HG03460 (cell line): ENCODE measurements around the gene TPST1.
"Not testable (repeated sequence)": the region's sequence is repeated elsewhere in the genome, so short reads cannot be mapped to it uniquely, and the experiment has no call there.

ENCODE experiments used
- ATAC-seq: cut with Tn5 transposase; IDR thresholded peaks from one replicate; pipeline ENCODE4 v1.9.1; 2021; ENCODE audit not compliant: unreplicated experiment

Gene TPST1

GRCh38 chr7:66187905-66188304 lies 17.2 kb upstream of the TPST1 start:
- ATAC-seq = no peak

- no peak for ATAC-seq
Observed at GRCh38 chr7:66188645-66189044, 16.5 kb upstream of the TPST1 start.

- no peak for ATAC-seq
Observed at GRCh38 chr7:66189695-66190503, 15.2 kb upstream of the TPST1 start.

GRCh38 chr7:66190504-66190857 lies 14.7 kb upstream of the TPST1 start:
- ATAC-seq = no peak

- no peak for ATAC-seq
Observed at GRCh38 chr7:66193146-66193725, 11.9 kb upstream of the TPST1 start.

GRCh38 chr7:66198469-66198868 lies 6.7 kb upstream of the TPST1 start:
- no peak for ATAC-seq

- ATAC-seq = no peak
Observed at GRCh38 chr7:66198956-66199355, 6.2 kb upstream of the TPST1 start.

- no peak for ATAC-seq
Observed at GRCh38 chr7:66202441-66202840, 2.7 kb upstream of the TPST1 start.

- ATAC-seq = peak; percentile 13
Observed at GRCh38 chr7:66205741-66206090, 582 bp downstream of the TPST1 start.

GRCh38 chr7:66206119-66206933 lies 1.2 kb downstream of the TPST1 start:
- ATAC-seq = no peak

- ATAC-seq = no peak
Observed at GRCh38 chr7:66206934-66207240, 1.8 kb downstream of the TPST1 start.

- ATAC-seq = no peak
Observed at GRCh38 chr7:66207540-66207939, 2.4 kb downstream of the TPST1 start.

GRCh38 chr7:66211429-66211828 lies 6.3 kb downstream of the TPST1 start:
- no peak for ATAC-seq

- ATAC-seq = no peak
Observed at GRCh38 chr7:66213637-66214036, 8.5 kb downstream of the TPST1 start.

GRCh38 chr7:66216687-66217086 lies 11.6 kb downstream of the TPST1 start:
- ATAC-seq = no peak

- no peak for ATAC-seq
Observed at GRCh38 chr7:66219805-66220204, 14.7 kb downstream of the TPST1 start.

GRCh38 chr7:66221442-66221841 lies 16.3 kb downstream of the TPST1 start:
- no peak for ATAC-seq

GRCh38 chr7:66227808-66228207 lies 22.7 kb downstream of the TPST1 start:
- no peak for ATAC-seq

- not testable (repeated sequence) for ATAC-seq
Observed at GRCh38 chr7:66231326-66232216, 26.4 kb downstream of the TPST1 start.

GRCh38 chr7:66233638-66234037 lies 28.5 kb downstream of the TPST1 start:
- ATAC-seq = no peak

GRCh38 chr7:66236713-66237303 lies 31.7 kb downstream of the TPST1 start:
- ATAC-seq = no peak
